Tibial nerve (tissue), 4 donors: ENCODE results near the gene MLPH. TPM values are rescaled to one million over a fixed set of nuclear protein-coding genes. Genes with fewer than 3 reads are reported as not detected.
"Not testable (repeated sequence)": the region's sequence is repeated elsewhere in the genome, so short reads cannot be mapped to it uniquely, and the experiment has no call there.

ENCODE experiments used
- DNase-seq, 2 donors: peaks; one replicate each; pipeline ENCODE4 v3.0.0-alpha.2; 2019; ENCODE audit warnings: low spot score in 2 of 2
- H3K27ac ChIP-seq, 4 donors: fragments of 200-600 bp; sonication (generic) in 3 of 4; one replicate each; pipeline ENCODE4 v1.5.1; 2017 to 2019; ENCODE audit warnings: mild to moderate bottlenecking in 1 of 4
- H3K27me3 ChIP-seq, 2 donors: fragments of 200-600 bp; sonication (generic) in 1 of 2; one replicate each; pipeline versions ENCODE4 v1.5.1 to v1.6.0; 2017 to 2019
- H3K36me3 ChIP-seq, 3 donors: fragments of 200-600 bp; sonication (generic); one replicate each; pipeline ENCODE4 v1.5.1; 2018 to 2019
- H3K4me1 ChIP-seq, 4 donors: fragments of 200-600 bp; sonication (generic) in 3 of 4; one replicate each; pipeline ENCODE4 v1.5.1; 2017 to 2019
- H3K4me3 ChIP-seq, 4 donors: fragments of 200-600 bp; sonication (generic) in 3 of 4; one replicate each; pipeline ENCODE4 v1.5.1; 2017 to 2019; ENCODE audit warnings: mild to moderate bottlenecking in 1 of 4, moderate library complexity in 1 of 4
- H3K9me3 ChIP-seq, 4 donors: fragments of 200-600 bp; sonication (generic) in 3 of 4; one replicate each; pipeline ENCODE4 v1.5.1; 2017 to 2019
- EP300 ChIP-seq, 2 donors: sonication (generic); formaldehyde crosslinking; IDR thresholded peaks; one replicate each; pipeline ENCODE4 v1.6.1; 2017; ENCODE audit warnings: antibody characterized with exemption in 2 of 2, mild to moderate bottlenecking in 1 of 2
- POLR2A ChIP-seq, 2 donors: fragments of 450-650 bp; IDR thresholded peaks; one replicate each; pipeline ENCODE4 v1.6.1; 2017; ENCODE audit warnings: antibody characterized with exemption in 2 of 2, mild to moderate bottlenecking in 2 of 2, moderate library complexity in 2 of 2
- WGBS, 2 donors: methylation state at CpG; one replicate each; pipeline ENCODE4 v1.1.5; 2018; 5-methylcytosine and 5-hydroxymethylcytosine counted together
- total RNA-seq, 4 donors: library from RNA; depleted of rRNA; stranded (reverse); fragments of >200 nt; gene quantifications; one replicate each; pipeline ENCODE4 v1.1.0, GENCODE V29; 2016
- TF ChIP-seq, protein P1 (sequence below), 5 experiments: fragments of 200-600 bp in 3 of 5; fragments of 450-650 bp in 2 of 5; sonication (generic) in 3 of 5; IDR thresholded peaks; one replicate each; pipeline ENCODE4 v1.5.1; 2016 to 2019; ENCODE audit warnings: antibody characterized with exemption in 5 of 5, mild to moderate bottlenecking in 3 of 5, moderate library complexity in 2 of 5

Gene MLPH
- total RNA-seq, 4 donors from 2014 or later: 41.4 to 108 (median 62.1) TPM

DNA sequence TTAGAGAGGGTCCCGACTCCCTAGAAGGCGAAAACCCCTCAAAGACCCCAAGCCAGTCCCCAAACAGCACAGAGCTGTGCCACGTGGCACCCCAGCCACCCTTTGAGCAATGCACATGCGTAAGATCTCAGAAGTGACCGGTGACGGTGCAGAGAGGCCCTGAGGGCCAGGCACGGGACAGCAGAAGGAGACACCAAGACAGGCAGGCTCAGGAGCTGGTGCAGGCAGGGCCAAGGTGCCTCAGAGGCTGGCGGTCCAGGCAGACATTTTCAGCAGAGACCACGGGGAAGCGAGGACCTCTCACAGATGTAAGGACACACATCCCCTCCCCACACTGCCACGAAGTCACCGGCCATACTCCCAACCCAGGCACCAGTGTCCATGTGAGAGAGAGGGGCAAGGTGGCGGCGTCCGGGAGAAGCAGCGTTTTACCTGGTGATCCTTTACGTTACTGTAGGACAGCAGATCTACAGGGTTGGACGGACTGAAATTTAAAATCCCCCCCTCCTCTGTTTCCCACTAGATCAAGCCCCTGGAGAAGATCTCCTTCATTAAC lies 105.5 kb downstream of the MLPH start:
- H3K36me3 ChIP-seq: no peaks in the 10 kb centered on the region
- H3K9me3 ChIP-seq: peaks cover 0 to 6% (median 0%) of the 10 kb centered on the region in 4 donors
- H3K4me3 ChIP-seq: no peak overlapping the region
- TF ChIP-seq POLR2A (IDR thresholded peaks at IDR 0.05) (no peak), EP300 (IDR thresholded peaks at IDR 0.05) (no peak)
- TF ChIP-seq, protein P1, sequence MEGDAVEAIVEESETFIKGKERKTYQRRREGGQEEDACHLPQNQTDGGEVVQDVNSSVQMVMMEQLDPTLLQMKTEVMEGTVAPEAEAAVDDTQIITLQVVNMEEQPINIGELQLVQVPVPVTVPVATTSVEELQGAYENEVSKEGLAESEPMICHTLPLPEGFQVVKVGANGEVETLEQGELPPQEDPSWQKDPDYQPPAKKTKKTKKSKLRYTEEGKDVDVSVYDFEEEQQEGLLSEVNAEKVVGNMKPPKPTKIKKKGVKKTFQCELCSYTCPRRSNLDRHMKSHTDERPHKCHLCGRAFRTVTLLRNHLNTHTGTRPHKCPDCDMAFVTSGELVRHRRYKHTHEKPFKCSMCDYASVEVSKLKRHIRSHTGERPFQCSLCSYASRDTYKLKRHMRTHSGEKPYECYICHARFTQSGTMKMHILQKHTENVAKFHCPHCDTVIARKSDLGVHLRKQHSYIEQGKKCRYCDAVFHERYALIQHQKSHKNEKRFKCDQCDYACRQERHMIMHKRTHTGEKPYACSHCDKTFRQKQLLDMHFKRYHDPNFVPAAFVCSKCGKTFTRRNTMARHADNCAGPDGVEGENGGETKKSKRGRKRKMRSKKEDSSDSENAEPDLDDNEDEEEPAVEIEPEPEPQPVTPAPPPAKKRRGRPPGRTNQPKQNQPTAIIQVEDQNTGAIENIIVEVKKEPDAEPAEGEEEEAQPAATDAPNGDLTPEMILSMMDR (IDR thresholded peaks at IDR 0.05): no peak
- 90 to 93% methylated on average over 18 of the region's 18 CpGs for WGBS, 2 donors
- no peak for DNase-seq
- no peaks in the 10 kb centered on the region for H3K27me3 ChIP-seq
- no peak overlapping the region for H3K27ac ChIP-seq
- H3K4me1 ChIP-seq: peaks cover 0 to 16% (median 5%) of the 10 kb centered on the region in 4 donors

DNA sequence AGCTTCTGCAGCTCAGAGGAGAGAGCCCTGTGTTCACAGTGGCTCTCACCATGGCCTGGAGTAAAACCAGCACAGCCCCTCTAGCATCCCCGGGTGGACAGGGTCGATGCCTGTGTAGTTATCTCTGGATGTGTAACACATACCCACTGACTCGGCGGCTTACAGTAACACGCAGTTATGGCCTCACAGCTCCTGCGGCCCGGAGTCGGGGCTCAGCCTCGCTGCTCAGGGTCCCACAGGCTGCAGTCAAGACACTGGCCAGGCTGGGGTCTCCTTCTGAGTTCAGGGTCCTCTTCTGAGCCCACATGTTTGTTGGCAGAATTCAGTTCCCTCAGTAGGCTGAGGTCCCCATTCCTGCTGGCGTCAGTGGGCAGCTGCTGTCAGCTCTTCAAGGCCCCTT lies 106.0 kb downstream of the MLPH start:
- Histone ChIP-seq H3K27ac (no peak overlapping the region), H3K9me3 (peaks cover 0 to 3% (median 0%) of the 10 kb centered on the region in 4 donors), H3K27me3 (no peaks in the 10 kb centered on the region), H3K36me3 (no peaks in the 10 kb centered on the region), H3K4me3 (no peak overlapping the region), H3K4me1 (peaks cover 0 to 16% (median 5%) of the 10 kb centered on the region in 4 donors)
- WGBS, 2 donors: 89 to 91% methylated on average over 10 of the region's 10 CpGs
- no peak for DNase-seq
- TF ChIP-seq POLR2A (IDR thresholded peaks at IDR 0.05) (no peak), EP300 (IDR thresholded peaks at IDR 0.05) (no peak)
- TF ChIP-seq, protein P1 (IDR thresholded peaks at IDR 0.05): no peak

DNA sequence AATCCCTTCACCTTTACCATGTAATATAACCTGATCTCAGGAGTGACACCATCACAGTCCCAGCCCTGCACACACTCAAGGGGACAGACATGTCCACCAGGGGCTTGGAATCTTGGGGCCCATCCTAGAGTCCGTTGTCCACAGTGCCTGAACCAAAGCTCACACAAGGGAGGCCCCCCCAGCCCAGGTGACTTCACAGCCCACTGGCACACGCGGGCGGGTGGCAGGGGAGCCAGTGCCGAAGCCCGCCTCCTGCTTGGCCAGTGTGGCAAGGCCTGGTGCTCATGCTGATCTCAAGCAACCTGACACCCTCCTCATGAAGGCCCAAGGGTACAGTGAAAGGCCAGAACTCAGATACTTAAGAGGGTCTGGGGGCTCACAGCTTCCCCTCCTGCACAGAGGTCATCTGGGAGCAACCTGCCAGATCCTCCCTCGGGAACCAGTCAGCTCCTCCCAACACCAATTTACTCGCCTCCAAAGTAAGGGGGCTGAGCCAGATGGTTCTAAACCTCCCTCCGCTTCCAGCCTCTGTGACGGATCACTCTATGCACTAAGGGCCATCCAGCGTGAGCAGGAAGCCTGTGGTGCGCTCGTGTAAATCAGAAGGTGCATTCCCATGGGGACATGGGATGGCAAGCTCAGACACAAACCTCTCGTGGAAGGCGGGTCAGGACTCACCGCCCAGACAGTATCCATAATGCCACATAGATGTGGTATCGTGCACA lies 106.7 kb downstream of the MLPH start:
- TF ChIP-seq EP300 (IDR thresholded peaks at IDR 0.05) (no peak), POLR2A (IDR thresholded peaks at IDR 0.05) (no peak)
- TF ChIP-seq, protein P1 (IDR thresholded peaks at IDR 0.05): no peak
- Histone ChIP-seq H3K27me3 (no peaks in the 10 kb centered on the region), H3K4me3 (no peak overlapping the region), H3K27ac (no peak overlapping the region), H3K36me3 (no peaks in the 10 kb centered on the region), H3K9me3 (no peaks in the 10 kb centered on the region), H3K4me1 (peaks cover 0 to 16% (median 5%) of the 10 kb centered on the region in 4 donors)
- no peak for DNase-seq
- WGBS, 2 donors: 86 to 90% methylated on average over 16 of the region's 17 CpGs

DNA sequence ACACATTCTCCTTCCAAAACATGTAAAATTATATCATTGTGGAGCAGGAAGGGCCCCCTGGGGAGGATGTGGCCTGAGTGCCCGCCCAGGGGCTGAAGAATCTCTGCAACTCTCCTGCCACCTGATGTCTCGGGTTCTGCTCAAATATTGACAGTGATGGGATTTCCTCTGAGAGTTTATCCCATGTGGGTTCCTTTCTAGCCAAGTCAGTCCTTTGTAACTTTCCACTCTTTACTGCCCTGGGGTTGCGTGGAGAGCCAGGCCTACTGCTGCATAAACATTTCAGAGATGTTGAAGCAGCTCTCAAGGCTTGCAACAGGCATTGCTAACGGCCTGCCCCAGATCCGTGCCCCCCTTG lies 107.4 kb downstream of the MLPH start:
- Histone ChIP-seq H3K27ac (no peak overlapping the region), H3K4me3 (no peak overlapping the region), H3K4me1 (peaks cover 0 to 16% (median 5%) of the 10 kb centered on the region in 4 donors), H3K27me3 (no peaks in the 10 kb centered on the region), H3K9me3 (no peaks in the 10 kb centered on the region), H3K36me3 (no peaks in the 10 kb centered on the region)
- TF ChIP-seq, protein P1 (IDR thresholded peaks at IDR 0.05): no peak
- TF ChIP-seq POLR2A (IDR thresholded peaks at IDR 0.05) (no peak), EP300 (IDR thresholded peaks at IDR 0.05) (no peak)
- 64 to 66% methylated on average over 5 of the region's 5 CpGs for WGBS, 2 donors
- DNase-seq: no peak

DNA sequence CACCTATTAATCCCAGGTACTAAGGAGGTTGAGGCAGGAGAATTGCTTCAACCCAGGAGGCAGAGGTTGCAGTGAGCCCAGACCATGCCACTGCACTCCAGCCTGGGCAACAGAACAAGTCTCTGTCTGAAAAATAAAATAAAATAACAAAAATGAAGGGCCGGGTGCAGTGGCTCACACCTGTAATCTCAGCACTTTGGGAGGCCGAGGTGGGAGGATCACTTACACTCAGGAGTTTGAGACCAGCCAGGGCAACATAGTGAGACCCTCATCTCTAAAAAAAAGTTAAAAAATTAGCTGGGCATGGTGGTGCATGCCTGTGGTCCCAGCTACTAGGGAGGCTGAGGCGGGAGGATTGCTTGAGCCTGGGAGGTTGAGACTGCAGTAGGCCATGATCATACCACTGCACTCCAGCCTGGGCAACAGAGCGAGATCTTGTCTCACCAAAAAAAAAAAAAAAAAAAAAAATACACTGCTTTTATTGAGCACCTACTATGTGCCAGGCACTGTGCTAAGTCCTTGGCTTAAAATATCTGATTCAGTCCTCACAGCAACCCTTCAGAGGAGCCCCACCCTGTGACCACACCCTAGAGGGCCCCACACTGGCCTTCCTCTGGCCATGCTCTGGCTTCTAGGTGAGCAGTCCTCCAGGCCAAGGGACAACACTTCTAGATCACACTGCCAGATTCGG lies 108.9 kb downstream of the MLPH start:
- H3K27me3 ChIP-seq, DNase-seq, H3K4me3 ChIP-seq, H3K36me3 ChIP-seq, H3K9me3 ChIP-seq, H3K27ac ChIP-seq: not testable (repeated sequence)
- 95 to 96% methylated on average over 5 of the region's 5 CpGs for WGBS, 2 donors
- H3K4me1 ChIP-seq: peaks cover 0 to 15% (median under 1%) of the 10 kb centered on the region in 4 donors
